ENCODE measurements around the gene LRRC74B.
"Not testable (repeated sequence)": the region's sequence is repeated elsewhere in the genome, so short reads cannot be mapped to it uniquely, and the experiment has no call there.

Gene LRRC74B

GRCh38 chr22:21054714-21055563, 9.2 kb downstream of the LRRC74B start:
- DNase-seq (ENCODE audit: low read depth, low spot score): no peak

- DNase-seq (ENCODE audit: low read depth, low spot score): no peak
Measured at GRCh38 chr22:21055564-21055834, 9.8 kb downstream of the LRRC74B start.

- no peak for DNase-seq (ENCODE audit: low read depth, low spot score)
Measured at GRCh38 chr22:21055880-21056319, 10.2 kb downstream of the LRRC74B start.

GRCh38 chr22:21060363-21060762, 14.6 kb downstream of the LRRC74B start:
- DNase-seq (ENCODE audit: low read depth, low spot score): not testable (repeated sequence)

GRCh38 chr22:21061660-21062321, 16.0 kb downstream of the LRRC74B start:
- DNase-seq (ENCODE audit: low read depth, low spot score): not testable (repeated sequence)

DNA sequence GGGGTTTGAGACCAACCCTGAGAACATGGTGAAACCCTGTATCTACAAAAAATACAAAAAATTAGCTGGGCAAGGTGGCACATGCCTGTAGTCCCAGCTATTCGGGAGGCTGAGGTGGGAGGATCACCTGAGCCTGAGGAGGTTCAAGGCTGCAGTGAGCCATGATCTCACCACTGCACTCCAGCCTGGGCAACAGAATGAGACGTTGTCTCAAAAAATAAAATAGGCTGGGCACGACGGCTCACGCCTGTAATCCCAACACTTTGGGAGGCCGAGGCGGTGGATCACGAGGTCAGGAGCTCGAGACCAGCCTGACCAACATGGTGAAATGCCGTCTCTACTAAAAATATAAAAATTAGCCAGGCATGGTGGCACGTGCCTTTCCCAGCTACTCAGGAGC, 18.7 kb downstream of the LRRC74B start:
- not testable (repeated sequence) for DNase-seq (ENCODE audit: low read depth, low spot score)

DNA sequence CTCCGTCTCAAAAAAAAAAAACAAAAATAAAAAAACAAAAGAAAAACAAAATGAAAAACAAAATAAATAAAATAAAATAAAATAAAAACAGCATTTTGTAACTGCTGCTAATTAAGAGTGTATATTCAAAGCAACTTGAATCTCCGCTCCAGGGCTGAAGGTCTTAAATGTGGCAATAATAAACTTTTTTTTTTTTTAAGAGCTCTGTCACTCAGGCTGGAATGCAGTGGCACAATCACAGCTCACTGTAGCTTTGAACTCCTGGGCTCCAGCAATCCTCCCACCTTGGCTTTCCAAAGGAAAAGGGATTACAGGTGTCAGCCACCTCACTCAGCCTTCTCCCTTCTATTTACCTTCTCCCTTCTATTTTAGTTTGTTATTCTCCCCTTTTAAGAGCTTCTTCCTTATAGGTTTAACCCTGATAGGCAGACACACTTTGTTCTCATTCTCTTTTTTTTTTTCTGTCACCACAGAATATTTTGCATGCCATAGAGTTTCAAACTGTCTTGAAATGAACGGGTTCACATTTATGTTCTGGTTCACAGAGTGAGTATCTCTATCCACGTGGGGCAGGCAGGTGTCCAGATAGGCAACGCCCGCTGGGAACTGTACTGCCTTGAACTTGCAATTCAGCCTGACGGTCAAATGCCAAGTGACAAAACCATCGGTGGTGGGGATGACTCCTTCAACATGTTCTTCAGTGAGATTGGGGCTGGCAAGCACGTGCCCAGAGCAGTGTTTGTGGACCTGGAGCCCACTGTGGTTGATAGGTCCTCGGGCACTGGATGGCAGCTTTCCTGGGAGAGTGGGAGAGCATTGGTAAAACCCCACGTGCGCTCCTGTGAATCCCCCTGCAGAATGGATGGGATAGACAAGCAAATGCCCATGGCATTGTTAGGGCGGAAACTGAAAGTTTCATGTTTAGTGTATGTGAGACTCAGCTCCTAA, 19.4 kb downstream of the LRRC74B start:
- DNase-seq (ENCODE audit: low read depth, low spot score): no peak

DNA sequence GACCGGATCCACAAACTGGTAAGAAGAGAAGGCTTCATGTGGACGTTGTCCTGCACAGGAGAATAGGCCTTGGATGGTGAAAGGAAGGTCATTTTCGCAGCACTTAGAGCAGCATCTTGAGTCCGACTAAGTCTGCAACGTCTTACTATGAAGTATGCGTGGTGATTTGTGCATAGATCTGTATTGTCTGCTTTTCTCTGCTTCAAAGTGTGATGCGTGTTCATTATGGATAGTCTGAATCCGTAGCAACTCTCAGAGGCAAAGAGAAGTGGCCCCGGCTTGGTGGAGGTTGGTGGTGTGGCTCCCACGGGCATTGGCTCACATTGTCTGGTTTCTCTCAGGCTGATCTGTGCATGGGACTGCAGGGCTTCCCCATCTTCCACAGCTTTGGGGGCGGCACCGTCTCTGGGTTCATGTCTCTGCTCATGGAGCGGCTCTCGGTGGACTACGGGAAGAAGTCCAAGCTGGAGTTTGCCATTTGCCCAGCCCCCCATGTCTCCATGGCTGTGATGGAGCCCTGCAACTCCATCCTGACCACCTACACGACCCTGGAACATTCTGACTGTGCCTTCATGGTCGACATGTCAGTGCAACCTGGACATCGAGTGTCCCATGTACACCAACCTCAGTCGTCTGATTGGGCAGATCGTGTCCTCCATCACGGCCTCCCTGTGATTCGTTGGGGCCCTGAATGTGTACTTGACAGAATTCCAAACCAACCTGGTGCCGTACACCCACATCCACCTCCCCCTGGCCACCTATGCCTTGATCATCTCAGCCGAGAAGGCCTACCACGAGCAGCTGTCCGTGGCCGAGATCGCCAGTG, 21.5 kb downstream of the LRRC74B start:
- no peak for DNase-seq (ENCODE audit: low read depth, low spot score)

DNA sequence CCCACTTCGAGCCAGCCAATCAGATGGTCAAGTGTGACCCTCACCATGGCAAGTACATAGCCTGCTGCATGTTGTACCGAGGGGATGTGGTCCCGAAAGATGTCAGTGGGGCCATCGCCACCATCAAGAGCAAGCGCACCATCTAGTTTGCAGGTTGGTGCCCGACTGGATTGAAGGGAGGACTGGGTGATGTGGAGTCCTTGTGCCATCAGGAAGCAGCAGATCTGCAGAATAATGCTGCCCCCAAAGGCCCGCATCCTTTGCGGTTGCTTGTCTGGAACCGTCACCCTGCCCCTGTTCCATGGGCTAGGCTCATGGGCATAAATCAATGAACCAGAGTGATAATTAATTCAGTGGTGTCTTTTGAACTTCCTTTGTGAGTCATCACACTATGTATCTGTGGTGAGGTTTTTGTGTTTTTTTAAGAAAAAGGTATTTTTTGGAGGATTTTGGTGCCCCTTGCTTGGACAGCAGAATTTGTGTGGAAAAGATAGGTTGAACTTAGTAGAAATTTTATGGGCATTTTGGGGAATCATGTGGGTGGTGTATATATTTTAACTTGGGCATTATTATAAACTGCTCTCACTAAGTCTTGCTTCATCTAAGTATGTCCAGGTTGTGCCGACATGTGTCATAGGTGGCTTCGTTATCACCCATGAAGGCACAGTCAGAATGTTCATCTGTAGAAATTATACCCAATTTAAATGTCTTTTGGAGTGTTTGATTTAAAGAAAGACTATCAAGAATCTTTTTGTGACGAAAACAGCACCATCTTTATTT, 22.3 kb downstream of the LRRC74B start:
- DNase-seq (ENCODE audit: low read depth, low spot score): no peak

GRCh38 chr22:21068681-21069276, 23.0 kb downstream of the LRRC74B start:
- DNase-seq (ENCODE audit: low read depth, low spot score): no peak

GRCh38 chr22:21069375-21069774, 23.6 kb downstream of the LRRC74B start:
- DNase-seq (ENCODE audit: low read depth, low spot score): no peak

- no peak for DNase-seq (ENCODE audit: low read depth, low spot score)
Measured at GRCh38 chr22:21070690-21071615, 25.2 kb downstream of the LRRC74B start.

DNA sequence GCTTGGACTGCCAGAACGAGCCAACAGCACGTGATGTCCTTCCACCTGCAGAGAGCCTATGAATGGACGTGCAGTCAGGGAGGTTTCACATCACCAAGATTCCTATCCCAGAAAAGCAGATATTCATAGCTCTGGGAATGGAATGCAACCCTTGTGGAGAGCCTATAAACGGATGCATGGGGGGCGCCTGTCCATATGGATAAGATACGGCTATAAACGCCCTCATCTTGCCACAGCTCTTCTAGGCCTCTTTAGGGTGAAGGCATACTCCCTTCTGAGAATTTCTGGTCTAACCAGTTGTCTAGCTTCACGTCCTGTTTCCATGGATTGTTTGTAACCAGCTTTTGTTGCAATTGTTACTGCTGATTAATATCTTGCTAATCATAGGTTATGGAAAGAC, 26.1 kb downstream of the LRRC74B start:
- not testable (repeated sequence) for DNase-seq (ENCODE audit: low read depth, low spot score)

DNA sequence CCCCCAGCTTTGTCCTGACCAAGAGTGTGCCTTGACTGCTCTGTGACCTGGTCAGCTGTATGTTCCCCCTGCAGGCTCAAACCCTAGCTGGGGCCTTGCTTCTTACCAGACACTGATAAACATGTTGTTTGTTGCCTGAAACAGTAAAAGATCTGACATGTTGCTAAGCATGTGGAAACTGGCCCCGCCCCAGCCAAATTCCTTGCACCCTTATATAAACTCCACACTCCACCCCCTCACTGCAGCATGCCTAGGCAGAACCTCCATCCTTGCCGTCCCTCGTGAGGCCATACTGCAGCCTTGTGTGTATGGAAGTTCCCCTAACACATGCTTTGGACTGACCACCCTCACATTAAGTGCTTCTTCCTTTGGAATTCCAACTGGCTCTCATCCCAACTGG, 27.3 kb downstream of the LRRC74B start:
- no peak for DNase-seq (ENCODE audit: low read depth, low spot score)

DNA sequence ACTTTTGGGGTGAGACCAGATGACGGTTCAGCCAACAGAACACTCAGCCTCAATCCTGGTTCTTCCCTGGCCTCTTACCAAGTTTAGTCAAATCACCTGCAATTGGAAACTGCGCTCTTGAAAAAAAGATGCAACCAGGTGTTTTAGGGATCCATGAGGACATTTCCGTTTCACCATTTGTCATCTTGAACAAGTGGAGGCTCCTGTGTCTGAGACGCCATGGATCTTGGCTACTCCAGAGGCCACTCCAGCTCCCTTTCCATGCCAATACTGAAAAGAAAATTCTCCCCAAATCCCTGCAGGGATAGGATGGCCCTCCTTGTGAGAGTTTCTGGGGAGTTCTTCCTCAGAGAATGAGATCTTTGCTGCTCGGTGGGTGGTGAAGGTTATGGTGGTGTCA, 27.7 kb downstream of the LRRC74B start:
- DNase-seq (ENCODE audit: low read depth, low spot score): no peak

DNA sequence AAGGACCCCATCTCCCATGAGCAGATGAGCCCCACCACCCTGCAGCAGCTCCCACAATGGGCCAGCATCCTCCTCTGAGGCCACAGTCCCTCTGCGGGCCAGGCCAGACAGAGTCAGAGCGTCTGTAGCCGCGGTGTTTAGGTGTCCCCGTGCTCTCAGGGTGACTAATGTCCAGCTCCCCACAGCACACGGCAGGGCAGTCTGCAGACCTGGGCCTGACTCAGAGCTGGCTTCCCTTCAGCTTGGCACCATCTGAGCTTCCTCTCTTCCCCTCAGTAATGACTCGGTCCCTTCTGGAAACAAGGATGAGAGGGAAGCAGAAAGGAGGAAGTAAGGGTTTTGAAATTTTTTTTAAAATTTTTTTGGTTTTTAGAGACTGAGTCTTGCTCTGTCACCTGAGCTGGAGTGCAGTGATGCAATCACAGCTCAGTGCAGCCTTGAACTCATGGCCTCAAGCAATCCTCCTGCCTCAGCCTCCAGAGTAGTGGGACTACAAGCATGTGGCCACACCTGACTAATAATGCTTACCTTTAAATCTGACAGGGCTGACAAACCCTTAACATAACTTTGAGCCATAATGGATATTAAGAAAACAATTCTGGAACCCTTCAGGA, 28.5 kb downstream of the LRRC74B start:
- no peak for DNase-seq (ENCODE audit: low read depth, low spot score)

DNA sequence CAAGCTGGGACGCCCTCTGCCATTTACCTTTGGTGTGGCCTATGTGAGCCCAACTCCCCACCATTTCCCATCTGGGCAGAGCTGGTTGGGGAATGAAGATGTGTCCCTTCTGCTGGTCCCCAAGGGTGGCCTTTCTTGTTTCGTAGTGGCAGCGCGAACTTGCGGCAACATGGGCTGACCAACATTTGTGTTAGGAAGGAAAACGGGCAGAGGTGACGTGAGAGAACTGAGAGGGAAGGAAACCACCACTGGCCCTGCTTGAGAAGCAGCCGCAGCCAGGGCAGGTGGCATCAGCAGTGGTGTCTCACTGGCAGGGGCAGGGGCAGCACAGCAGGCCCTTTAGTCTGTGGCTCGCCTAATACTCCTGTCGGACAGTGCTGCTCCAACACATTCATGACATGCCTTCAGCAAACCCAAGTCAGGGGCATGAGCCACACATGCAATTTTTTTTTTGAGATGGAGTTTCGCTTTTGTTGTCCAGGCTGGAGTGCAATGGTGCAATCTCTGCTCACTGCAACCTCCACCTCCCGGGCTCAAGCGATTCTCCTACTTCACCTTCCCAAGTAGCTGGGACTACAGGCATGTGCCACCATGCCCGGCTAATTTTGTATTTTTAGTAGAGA, 29.9 kb downstream of the LRRC74B start:
- no peak for DNase-seq (ENCODE audit: low read depth, low spot score)

All from smooth muscle cell of the brain vasculature (primary cell).